Upper lobe of left lung (tissue), 6 donors: ENCODE measurements around the gene PSMC3. TPM values are rescaled to one million over a fixed set of nuclear protein-coding genes. Genes with fewer than 3 reads are reported as not detected.

Experiments used
- ATAC-seq, 2 donors: fragments of 200-7000 bp; cut with Tn5 transposase; one replicate each; pipeline ENCODE4 v1.9.1; 2022; ENCODE audit warnings: mild to moderate bottlenecking in 2 of 2, moderate library complexity in 2 of 2; ENCODE audit not compliant: low FRiP score in 2 of 2
- DNase-seq, 2 donors: peaks; one replicate each; pipeline ENCODE4 v3.0.0-alpha.2; 2019 to 2020
- H3K27ac ChIP-seq, 4 donors: fragments of 200-600 bp; sonication (generic); one replicate each; pipeline ENCODE4 v1.5.1; 2016 to 2019
- H3K27me3 ChIP-seq, 4 donors: fragments of 200-600 bp; sonication (generic); one replicate each; pipeline ENCODE4 v1.5.1; 2017 to 2019
- H3K36me3 ChIP-seq, 4 donors: fragments of 200-600 bp; sonication (generic); one replicate each; pipeline ENCODE4 v1.5.1; 2016 to 2019
- H3K4me1 ChIP-seq, 4 donors: fragments of 200-600 bp; sonication (generic); one replicate each; pipeline ENCODE4 v1.5.1; 2018 to 2019
- H3K4me3 ChIP-seq, 4 donors: fragments of 200-600 bp; sonication (generic); one replicate each; pipeline ENCODE4 v1.5.1; 2017 to 2019; ENCODE audit warnings: mild to moderate bottlenecking in 2 of 4, moderate library complexity in 1 of 4
- H3K9me3 ChIP-seq, 4 donors: fragments of 200-600 bp; sonication (generic); one replicate each; pipeline ENCODE4 v1.5.1; 2018 to 2019
- EP300 ChIP-seq, 4 donors: sonication (generic); formaldehyde crosslinking; IDR thresholded peaks; one replicate each; pipeline ENCODE4 v1.5.1; 2017; ENCODE audit warnings: antibody characterized with exemption in 4 of 4, control low read depth in 2 of 4
- POLR2A ChIP-seq, 4 donors: fragments of 450-650 bp; IDR thresholded peaks; one replicate each; pipeline ENCODE4 v1.5.1; 2016 to 2017; ENCODE audit warnings: antibody characterized with exemption in 4 of 4, mild to moderate bottlenecking in 2 of 4
- POLR2AphosphoS5 ChIP-seq, 2 donors: sonication (generic); formaldehyde crosslinking; IDR thresholded peaks; one replicate each; pipeline ENCODE4 v1.5.1; 2017; ENCODE audit warnings: antibody characterized with exemption in 2 of 2
- WGBS, 2 donors: methylation state at CpG; one replicate each; pipeline ENCODE4 v1.1.5; 2017 to 2018; 5-methylcytosine and 5-hydroxymethylcytosine counted together
- total RNA-seq, 6 donors: library from RNA; depleted of rRNA in 4 of 6; stranded (reverse); fragments of >200 nt in 4 of 6; gene quantifications; one replicate each; pipeline versions ENCODE4 v1.1.0 to v1.2.1, GENCODE V29; 2016 to 2021
- TF ChIP-seq, protein P1 (sequence below), 6 experiments: fragments of 450-650 bp in 4 of 6; fragments of 200-600 bp in 2 of 6; sonication (generic) in 2 of 6; IDR thresholded peaks; one replicate each; pipeline ENCODE4 v1.5.1; 2016 to 2019; ENCODE audit warnings: antibody characterized with exemption in 6 of 6
- donor health status: DM: no; HTN: no; CAD: no; lungs with moderate emphysema.
- donor health status: DM: no; HTN: yes; CAD: no; lungs with severe emphysema.

The PSMC3 gene
- total RNA-seq, 6 donors from 2014 or later, result 70.1 to 116 (median 99.8) TPM

DNA sequence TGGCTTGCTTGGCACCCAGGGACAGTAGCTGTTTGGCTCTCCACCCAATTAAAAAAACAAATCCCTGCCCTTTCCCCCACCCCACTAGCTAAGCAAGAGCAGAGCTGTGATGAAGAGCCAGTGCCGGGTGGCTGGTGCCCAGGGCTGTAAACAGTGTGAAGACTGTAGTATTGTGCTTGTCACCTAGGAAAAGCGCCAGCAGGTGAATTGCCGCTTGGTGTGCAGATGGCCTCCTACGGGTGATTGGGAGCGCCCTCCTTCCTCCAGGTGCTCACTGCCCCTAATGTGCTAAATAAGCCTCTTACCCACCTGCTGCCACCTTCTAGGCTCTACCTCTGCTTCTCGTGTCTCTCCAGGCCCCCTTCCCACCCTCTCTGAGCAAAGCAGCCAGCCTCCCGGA lies 41.1 kb upstream of the PSMC3 start:
- DNase-seq (no peak), ATAC-seq (no peak)
- Histone ChIP-seq H3K36me3 (peaks cover 17 to 74% (median 34%) of the 10 kb centered on the region in 4 donors), H3K27me3 (no peaks in the 10 kb centered on the region), H3K9me3 (no peaks in the 10 kb centered on the region), H3K27ac (peak overlapping the region in 3 of 4 donors; percentile 62 to 75 (median 65)), H3K4me3 (no peak overlapping the region), H3K4me1 (peaks cover 10 to 14% (median 12%) of the 10 kb centered on the region in 4 donors)
- 85 to 87% methylated on average over 6 to 7 of the region's 7 CpGs for WGBS, 2 donors
- TF ChIP-seq POLR2A (IDR thresholded peaks at IDR 0.05), result no peak
- TF ChIP-seq, protein P1, sequence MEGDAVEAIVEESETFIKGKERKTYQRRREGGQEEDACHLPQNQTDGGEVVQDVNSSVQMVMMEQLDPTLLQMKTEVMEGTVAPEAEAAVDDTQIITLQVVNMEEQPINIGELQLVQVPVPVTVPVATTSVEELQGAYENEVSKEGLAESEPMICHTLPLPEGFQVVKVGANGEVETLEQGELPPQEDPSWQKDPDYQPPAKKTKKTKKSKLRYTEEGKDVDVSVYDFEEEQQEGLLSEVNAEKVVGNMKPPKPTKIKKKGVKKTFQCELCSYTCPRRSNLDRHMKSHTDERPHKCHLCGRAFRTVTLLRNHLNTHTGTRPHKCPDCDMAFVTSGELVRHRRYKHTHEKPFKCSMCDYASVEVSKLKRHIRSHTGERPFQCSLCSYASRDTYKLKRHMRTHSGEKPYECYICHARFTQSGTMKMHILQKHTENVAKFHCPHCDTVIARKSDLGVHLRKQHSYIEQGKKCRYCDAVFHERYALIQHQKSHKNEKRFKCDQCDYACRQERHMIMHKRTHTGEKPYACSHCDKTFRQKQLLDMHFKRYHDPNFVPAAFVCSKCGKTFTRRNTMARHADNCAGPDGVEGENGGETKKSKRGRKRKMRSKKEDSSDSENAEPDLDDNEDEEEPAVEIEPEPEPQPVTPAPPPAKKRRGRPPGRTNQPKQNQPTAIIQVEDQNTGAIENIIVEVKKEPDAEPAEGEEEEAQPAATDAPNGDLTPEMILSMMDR (IDR thresholded peaks at IDR 0.05), result no peak
- no peak for TF ChIP-seq EP300 (IDR thresholded peaks at IDR 0.05)
- TF ChIP-seq POLR2AphosphoS5 (IDR thresholded peaks at IDR 0.05), result no peak

DNA sequence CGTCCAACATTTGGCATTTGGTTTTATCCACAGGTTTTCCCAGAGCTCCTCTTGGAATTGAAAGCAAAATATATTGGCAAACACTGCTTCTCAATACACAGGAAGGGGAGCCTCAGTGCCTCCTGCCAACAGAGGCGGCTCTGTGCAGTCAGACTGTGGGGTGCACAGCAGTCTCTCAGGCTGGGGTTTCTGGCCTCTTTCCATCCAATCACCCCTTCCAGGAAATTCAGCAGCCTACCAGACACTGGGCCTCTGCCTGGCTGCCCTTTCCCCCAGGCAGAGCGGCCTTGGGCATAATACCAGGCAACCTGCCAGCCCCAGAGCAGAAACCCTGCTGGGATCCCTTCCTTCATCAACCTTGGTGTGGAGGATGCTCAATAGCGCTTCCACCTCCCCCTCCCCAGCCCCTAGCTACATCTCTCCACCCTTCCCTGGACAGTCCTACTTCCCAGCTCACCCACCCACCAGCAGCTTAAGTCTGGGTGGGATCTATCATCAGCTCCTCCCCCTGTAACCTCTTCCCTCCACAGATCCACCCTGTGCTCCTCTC lies 40.5 kb upstream of the PSMC3 start:
- peaks cover 12 to 73% (median 28%) of the 10 kb centered on the region in 4 donors for H3K36me3 ChIP-seq
- no peak overlapping the region for H3K4me3 ChIP-seq
- peak overlapping the region; percentile 36 to 75 (median 64) for H3K27ac ChIP-seq
- H3K4me1 ChIP-seq, result peaks cover 10 to 14% (median 12%) of the 10 kb centered on the region in 4 donors
- DNase-seq (no peak), ATAC-seq (peak in 1 of 2 donors; percentile 27)
- no peaks in the 10 kb centered on the region for H3K9me3 ChIP-seq
- H3K27me3 ChIP-seq, result no peaks in the 10 kb centered on the region
- TF ChIP-seq POLR2AphosphoS5 (IDR thresholded peaks at IDR 0.05), result no peak
- 35 to 40% methylated on average over 3 to 4 of the region's 4 CpGs for WGBS, 2 donors

DNA sequence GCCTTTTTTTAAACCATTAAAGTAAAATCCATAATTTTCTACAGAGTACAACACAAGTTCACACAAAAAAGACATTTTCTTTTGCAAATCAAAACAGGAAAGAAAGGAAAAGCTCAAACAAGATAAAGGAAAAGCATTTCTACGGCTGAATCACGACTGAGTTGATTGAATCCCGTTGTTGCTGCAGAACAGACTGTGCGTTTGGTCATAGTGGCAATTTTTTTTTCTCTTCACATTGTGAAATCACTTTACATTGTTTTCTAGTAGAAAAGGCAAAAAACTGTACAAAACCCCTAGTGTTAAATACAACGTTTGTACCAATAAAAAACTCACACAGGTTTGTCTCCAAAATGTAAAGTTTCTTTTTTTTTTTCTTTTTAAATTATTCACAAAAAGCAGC lies 40.0 kb upstream of the PSMC3 start:
- H3K9me3 ChIP-seq, result no peaks in the 10 kb centered on the region
- TF ChIP-seq EP300 (IDR thresholded peaks at IDR 0.05) (no peak), POLR2A (IDR thresholded peaks at IDR 0.05) (no peak), POLR2AphosphoS5 (IDR thresholded peaks at IDR 0.05) (no peak)
- TF ChIP-seq, protein P1 (IDR thresholded peaks at IDR 0.05), result no peak
- peaks cover 10 to 14% (median 12%) of the 10 kb centered on the region in 4 donors for H3K4me1 ChIP-seq
- 43 to 52% methylated on average over 5 of the region's 5 CpGs for WGBS, 2 donors
- no peak overlapping the region for H3K4me3 ChIP-seq
- DNase-seq (no peak), ATAC-seq (no peak)
- peak overlapping the region in 3 of 4 donors; percentile 36 to 75 (median 65) for H3K27ac ChIP-seq
- H3K27me3 ChIP-seq, result no peaks in the 10 kb centered on the region
- peaks cover 6 to 69% (median 22%) of the 10 kb centered on the region in 4 donors for H3K36me3 ChIP-seq

DNA sequence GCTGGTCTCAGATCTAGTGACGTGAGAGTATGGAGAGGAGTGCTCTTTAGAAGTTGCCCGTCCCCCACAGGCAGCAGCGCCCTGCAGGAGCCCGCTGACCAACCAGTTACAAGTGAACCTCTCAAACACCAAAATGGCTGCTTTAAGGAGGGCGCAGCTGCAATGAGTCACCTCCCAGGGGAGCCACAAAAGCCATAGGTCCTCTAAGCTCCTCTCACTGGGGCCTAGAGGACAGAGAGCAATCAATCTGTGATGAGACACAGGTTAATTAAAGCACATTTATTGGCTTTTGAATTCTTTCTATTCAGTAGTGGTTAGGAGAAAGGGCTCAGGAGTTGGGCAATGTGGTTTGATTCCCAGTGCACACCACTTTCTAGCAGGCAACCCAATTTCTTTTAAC lies 38.2 kb upstream of the PSMC3 start:
- no peak for ATAC-seq

DNA sequence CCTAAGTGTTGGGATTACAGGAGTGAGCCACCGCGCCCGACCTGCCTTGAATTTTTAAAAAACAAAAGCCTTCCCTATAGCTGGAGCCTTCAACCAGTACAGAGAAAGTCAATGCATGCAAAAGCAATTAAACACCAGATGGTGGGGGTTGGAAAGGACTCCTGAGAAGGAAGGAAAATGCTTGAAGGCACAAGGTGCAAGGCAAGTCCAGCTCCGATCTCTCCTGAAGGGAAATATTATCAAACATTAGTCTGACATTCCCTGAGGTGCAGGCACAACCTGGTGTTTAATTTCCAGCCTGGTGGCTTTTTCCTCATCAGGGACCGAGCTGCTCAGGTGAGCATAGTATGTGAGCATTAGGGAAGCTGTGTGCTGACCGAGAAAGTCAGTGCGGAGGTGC lies 35.6 kb upstream of the PSMC3 start:
- Histone ChIP-seq H3K9me3 (no peaks in the 10 kb centered on the region), H3K4me3 (no peak overlapping the region), H3K4me1 (peaks cover 4 to 8% (median 5%) of the 10 kb centered on the region in 4 donors), H3K36me3 (peaks cover 0 to 31% (median 10%) of the 10 kb centered on the region in 4 donors), H3K27ac (no peak overlapping the region), H3K27me3 (no peaks in the 10 kb centered on the region)
- 96 to 98% methylated on average over 7 of the region's 7 CpGs for WGBS, 2 donors
- ATAC-seq (no peak), DNase-seq (no peak)
- no peak for TF ChIP-seq POLR2A (IDR thresholded peaks at IDR 0.05)
- TF ChIP-seq POLR2AphosphoS5 (IDR thresholded peaks at IDR 0.05), result no peak
- no peak for TF ChIP-seq EP300 (IDR thresholded peaks at IDR 0.05)
- TF ChIP-seq, protein P1 (IDR thresholded peaks at IDR 0.05), result no peak

More for the DNA sequence above, 38.2 kb upstream of the PSMC3 start:
- DNase-seq, result peak in 1 of 2 donors; percentile 13
- Histone ChIP-seq H3K27me3 (no peaks in the 10 kb centered on the region), H3K36me3 (peaks cover 0 to 51% (median 8%) of the 10 kb centered on the region in 4 donors), H3K4me1 (peaks cover 10 to 14% (median 12%) of the 10 kb centered on the region in 4 donors), H3K9me3 (no peaks in the 10 kb centered on the region), H3K4me3 (no peak overlapping the region), H3K27ac (no peak overlapping the region)
- WGBS, 2 donors, result 90 to 99% methylated on average over 5 of the region's 5 CpGs
- TF ChIP-seq POLR2A (IDR thresholded peaks at IDR 0.05) (no peak), POLR2AphosphoS5 (IDR thresholded peaks at IDR 0.05) (no peak), EP300 (IDR thresholded peaks at IDR 0.05) (no peak)
- TF ChIP-seq, protein P1 (IDR thresholded peaks at IDR 0.05), result no peak
